IMR-90 (cell line): Measurements from ENCODE around the gene LELP1. TPM values are rescaled to one million over a fixed set of nuclear protein-coding genes. Genes with fewer than 3 reads are reported as not detected.
A peak's percentile ranks its signal among the peaks of the same experiment; 100 is the strongest.
"Not testable (repeated sequence)": the region's sequence is repeated elsewhere in the genome, so short reads cannot be mapped to it uniquely, and the experiment has no call there.

Experiments
- ATAC-seq: fragments of 200-7000 bp; cut with Tn5 transposase; 2 replicates; pipeline ENCODE4 v1.9.1; 2020; ENCODE audit warnings: low read depth, mild to moderate bottlenecking, moderate library complexity
- BruUV-seq: library from RNA; stranded (reverse); fragments of 400-500 nt; replicated peaks from 2 replicates; lab custom pipeline; 2021; lab: Mats Ljungman, UMichigan
- CTCF ChIA-PET: fragments of 300-600 bp; formaldehyde crosslinking; extraction: SDS; loops from one replicate; lab custom pipeline; 2021; ENCODE audit warnings: antibody characterized with exemption; lab: Yijun Ruan, JAX
- POLR2A ChIA-PET: fragments of 300-600 bp; sonication (Branson Sonifier 250); formaldehyde crosslinking; loops from one replicate; lab custom pipeline; 2022; ENCODE audit warnings: antibody characterized with exemption; ENCODE audit not compliant: unreplicated experiment; lab: Charles Lee
- DNase-seq: peaks from one replicate; pipeline ENCODE4 v3.0.0; 2013
- H2AFZ ChIP-seq: replicated peaks from 2 replicates; pipeline ENCODE3; 2013; ENCODE audit warnings: low read length, mild to moderate bottlenecking; ENCODE audit not compliant: poor library complexity
- H2AK5ac ChIP-seq: 2 replicates; pipeline ENCODE4 v1.6.1; 2013; ENCODE audit warnings: low read depth, low read length, inconsistent platforms
- H2AK9ac ChIP-seq: replicated peaks from 2 replicates; pipeline ENCODE3; 2013; ENCODE audit warnings: mild to moderate bottlenecking, low read depth, low read length, moderate library complexity; ENCODE audit not compliant: poor library complexity
- H2BK120ac ChIP-seq: 2 replicates; pipeline ENCODE4 v1.6.1; 2013; ENCODE audit warnings: low read depth, low read length, inconsistent platforms
- H2BK15ac ChIP-seq: 3 replicates; pipeline ENCODE4 v1.6.1; 2013; ENCODE audit warnings: low read depth, low read length, inconsistent platforms
- H2BK20ac ChIP-seq: 2 replicates; pipeline ENCODE4 v1.6.1; 2013; ENCODE audit warnings: low read depth, mild to moderate bottlenecking, inconsistent platforms, low read length, moderate library complexity
- H2BK5ac ChIP-seq: 2 replicates; pipeline ENCODE4 v1.6.1; 2013; ENCODE audit warnings: mild to moderate bottlenecking, low read depth, low read length, inconsistent platforms; ENCODE audit not compliant: poor library complexity, severe bottlenecking
- H3K14ac ChIP-seq: replicated peaks from 2 replicates; pipeline ENCODE4 v1.6.1; 2013; ENCODE audit warnings: low read depth, low read length, inconsistent platforms
- H3K18ac ChIP-seq: 2 replicates; pipeline ENCODE4 v1.6.1; 2013; ENCODE audit warnings: low read depth, low read length, control low read depth
- H3K23ac ChIP-seq: 2 replicates; pipeline ENCODE4 v1.6.1; 2013; ENCODE audit warnings: low read depth, low read length, inconsistent platforms
- H3K27ac ChIP-seq: 2 replicates; pipeline ENCODE4 v1.5.1; 2013; ENCODE audit warnings: mild to moderate bottlenecking, control low read depth, low read length; ENCODE audit not compliant: insufficient read depth
- H3K27me3 ChIP-seq: 2 replicates; pipeline ENCODE4 v1.6.1; 2013; ENCODE audit warnings: low read length; ENCODE audit not compliant: control insufficient read depth, insufficient read depth
- H3K36me3 ChIP-seq: 2 replicates; pipeline ENCODE4 v1.6.1; 2013; ENCODE audit warnings: low read length, mixed read lengths; ENCODE audit not compliant: control insufficient read depth, insufficient read depth
- H3K4ac ChIP-seq: 2 replicates; pipeline ENCODE4 v1.6.1; 2013; ENCODE audit warnings: low read depth, low read length, inconsistent platforms
- H3K4me1 ChIP-seq: 2 replicates; pipeline ENCODE4 v1.6.1; 2013; ENCODE audit warnings: low read length, mixed read lengths; ENCODE audit not compliant: control insufficient read depth, insufficient read depth
- H3K4me2 ChIP-seq: 2 replicates; pipeline ENCODE4 v1.6.1; 2013; ENCODE audit warnings: low read depth, mild to moderate bottlenecking, control low read depth, low read length, moderate library complexity
- H3K4me3 ChIP-seq: 2 replicates; pipeline ENCODE4 v1.5.1; 2013; ENCODE audit warnings: low read depth, mild to moderate bottlenecking, control low read depth, low read length, moderate library complexity; ENCODE audit not compliant: insufficient read depth
- H3K56ac ChIP-seq: 2 replicates; pipeline ENCODE4 v1.6.1; 2013; ENCODE audit warnings: low read length, inconsistent platforms; ENCODE audit not compliant: insufficient read depth; ENCODE audit errors: extremely low read depth
- H3K79me1 ChIP-seq, 2 experiments: 2 replicates each; pipeline ENCODE4 v1.6.1; 2013; ENCODE audit warnings: low read length in 2 of 2, inconsistent platforms in 1 of 2, low read depth in 1 of 2
- H3K9ac ChIP-seq: 2 replicates; pipeline ENCODE4 v1.6.1; 2013; ENCODE audit warnings: low read depth, low read length, control low read depth
- H3K9me1 ChIP-seq: 2 replicates; pipeline ENCODE4 v1.6.1; 2013; ENCODE audit warnings: low read length, inconsistent platforms; ENCODE audit not compliant: insufficient read depth
- H3K9me3 ChIP-seq: 2 replicates; pipeline ENCODE4 v1.6.1; 2013; ENCODE audit warnings: low read length; ENCODE audit not compliant: control insufficient read depth, insufficient read depth
- H4K20me1 ChIP-seq: 2 replicates; pipeline ENCODE4 v1.6.1; 2013; ENCODE audit warnings: low read length, inconsistent platforms; ENCODE audit not compliant: insufficient read depth
- H4K5ac ChIP-seq: 2 replicates; pipeline ENCODE4 v1.6.1; 2013; ENCODE audit warnings: mild to moderate bottlenecking, low read depth, low read length, control low read depth
- H4K8ac ChIP-seq, 2 experiments: 2 replicates each; pipeline ENCODE4 v1.6.1; 2013; ENCODE audit warnings: low read depth in 2 of 2, low read length in 2 of 2, control low read depth in 1 of 2, inconsistent platforms in 1 of 2
- H4K91ac ChIP-seq: 2 replicates; pipeline ENCODE4 v1.6.1; 2013; ENCODE audit warnings: low read depth, low read length, inconsistent platforms; ENCODE audit not compliant: insufficient read depth
- CTCF ChIP-seq: conservative IDR thresholded peaks from 2 replicates; pipeline ENCODE4 v1.5.1; 2012; ENCODE audit warnings: mild to moderate bottlenecking, low read depth, low read length, improper control_type of control experiment
- RAD21 ChIP-seq: IDR thresholded peaks from 2 replicates; pipeline ENCODE4 v1.6.1; 2012; ENCODE audit warnings: low read length, improper control_type of control experiment
- SMC3 ChIP-seq: fragments of 150-350 bp; IDR thresholded peaks from 2 replicates; pipeline ENCODE4 v1.6.1; 2016; ENCODE audit warnings: low read depth, mild to moderate bottlenecking, antibody characterized with exemption, low read length, moderate library complexity
- WGBS, 2 experiments: methylation state at CpG; one replicate each; pipeline versions ENCODE4 v1.1.5 to v1.1.7; 2013; ENCODE audit warnings: missing lambda C conversion rate in 2 of 2; ENCODE audit not compliant: insufficient read length in 1 of 2; ENCODE audit errors: extremely low coverage in 2 of 2; 5-methylcytosine and 5-hydroxymethylcytosine counted together
- dilution Hi-C: fragments of 300-500 bp; cut with HindIII; formaldehyde crosslinking; loops from one replicate; pipeline ENCODE4 v1.14.3; 2018; ENCODE audit warnings: low sequenced_read_pairs; ENCODE audit not compliant: unreplicated experiment
- in situ Hi-C: fragments of 300-500 bp; cut with MboI; formaldehyde crosslinking; loops from 3 replicates; pipeline ENCODE4 v1.14.3; 2019; ENCODE audit warnings: low sequenced_read_pairs, inconsistent platforms, mixed read lengths
- intact Hi-C: fragments of 100-400 bp; cut with micrococcal nuclease; formaldehyde crosslinking; loops from 2 replicates; pipeline ENCODE4 v1.10.0; 2022
- polyA plus RNA-seq, 3 experiments: library from polyadenylated mRNA; depleted of rRNA; stranded (reverse); fragments of >200 nt; gene quantifications; 2 replicates each; pipeline ENCODE4 v1.2.3, GENCODE V29; 2012; ENCODE audit warnings: low replicate concordance in 1 of 3
- total RNA-seq: library from RNA; depleted of rRNA; stranded (reverse); fragments of >200 nt; gene quantifications from 2 replicates; pipeline ENCODE4 v1.2.3, GENCODE V29; 2012

The LELP1 gene
- total and polyA plus RNA-seq, 2 of the 4 experiments (the other 2 are of a cell fraction): not detected

GRCh38 chr1:153223040-153223891, 20.0 kb downstream of the LELP1 start:
- H2BK15ac ChIP-seq, H2BK20ac ChIP-seq, CTCF ChIA-PET, H4K8ac ChIP-seq, H2AFZ ChIP-seq, H3K4me1 ChIP-seq, H4K5ac ChIP-seq, H3K79me1 ChIP-seq, H3K9ac ChIP-seq, POLR2A ChIA-PET, H3K4ac ChIP-seq, BruUV-seq, H2AK9ac ChIP-seq, H4K20me1 ChIP-seq, H4K91ac ChIP-seq, H2BK120ac ChIP-seq, H3K18ac ChIP-seq, H3K4me3 ChIP-seq, H3K27me3 ChIP-seq, H3K9me1 ChIP-seq, H2AK5ac ChIP-seq, H3K23ac ChIP-seq, dilution Hi-C loops, H3K14ac ChIP-seq, H3K27ac ChIP-seq, H3K56ac ChIP-seq, H3K9me3 ChIP-seq, H2BK5ac ChIP-seq, H3K36me3 ChIP-seq: not testable (repeated sequence)
- peak overlapping the region; percentile 50; the same call in 1 of the 2 replicates for H3K4me2 ChIP-seq
- peak; percentile 40 for DNase-seq
- ATAC-seq: peak; percentile 99
- intact Hi-C loops: loop anchor here (1.0 to 2.0 kb wide), 2 partner anchors 353 to 568 kb away; no protein-coding TSS in a partner anchor
- TF ChIP-seq SMC3: peak; percentile 30; the same call in 1 of the 2 replicates
- TF ChIP-seq CTCF: peak; percentile 51
- TF ChIP-seq RAD21: peak; percentile 49
- in situ Hi-C loops: loop anchor here (25.0 kb wide), 1 partner anchor 561 kb away; the partner anchor contains the start of gene LCE2D
- WGBS, 2 experiments: 50% methylated on average over 2 of the region's 16 CpGs; no CpG with 5 or more reads in 1 of the 2 experiments
